GM23248 (cell line): ENCODE data around the gene DEFB112. TPM values are rescaled to one million over a fixed set of nuclear protein-coding genes. Genes with fewer than 3 reads are reported as not detected.

ENCODE experiments used
- DNase-seq: peaks from one replicate; pipeline ENCODE4 v3.0.0-alpha.2; 2015
- H2AFZ ChIP-seq: fragments of 200-600 bp; sonication (generic); 2 replicates; pipeline ENCODE4 v1.6.1; 2016; ENCODE audit warnings: antibody characterized with exemption
- H3F3A ChIP-seq: fragments of 200-600 bp; sonication (generic); 2 replicates; pipeline ENCODE4 v1.6.1; 2016; ENCODE audit warnings: mild to moderate bottlenecking, antibody characterized with exemption, mixed run types; ENCODE audit not compliant: insufficient read depth
- H3K27ac ChIP-seq: fragments of 200-600 bp; sonication (generic); 2 replicates; pipeline ENCODE4 v1.5.1; 2016; ENCODE audit warnings: mild to moderate bottlenecking
- H3K27me3 ChIP-seq: fragments of 200-600 bp; sonication (generic); replicated peaks from 2 replicates; pipeline ENCODE4 v1.6.1; 2016; ENCODE audit warnings: mild to moderate bottlenecking; ENCODE audit not compliant: insufficient read depth
- H3K36me3 ChIP-seq: fragments of 200-600 bp; sonication (generic); 2 replicates; pipeline ENCODE4 v1.6.1; 2016; ENCODE audit warnings: low read depth, mild to moderate bottlenecking
- H3K4me1 ChIP-seq: fragments of 200-600 bp; sonication (generic); 2 replicates; pipeline ENCODE4 v1.6.1; 2016; ENCODE audit warnings: mild to moderate bottlenecking; ENCODE audit not compliant: insufficient read depth
- H3K4me2 ChIP-seq: fragments of 200-600 bp; sonication (generic); one replicate; pipeline ENCODE4 v1.6.1; 2016; ENCODE audit warnings: mild to moderate bottlenecking; ENCODE audit not compliant: unreplicated experiment
- H3K4me3 ChIP-seq: fragments of 200-600 bp; sonication (generic); 2 replicates; pipeline ENCODE4 v1.5.1; 2016; ENCODE audit warnings: mild to moderate bottlenecking
- H3K79me2 ChIP-seq: fragments of 200-600 bp; sonication (generic); 2 replicates; pipeline ENCODE4 v1.6.1; 2016; ENCODE audit warnings: mild to moderate bottlenecking; ENCODE audit not compliant: insufficient read depth
- H3K9ac ChIP-seq: fragments of 200-600 bp; sonication (generic); 2 replicates; pipeline ENCODE4 v1.6.1; 2016; ENCODE audit warnings: mild to moderate bottlenecking
- H3K9me2 ChIP-seq: fragments of 200-600 bp; sonication (generic); 2 replicates; pipeline ENCODE4 v1.6.1; 2016; ENCODE audit warnings: mixed run types, mild to moderate bottlenecking, moderate library complexity; ENCODE audit not compliant: insufficient read depth
- H3K9me3 ChIP-seq: fragments of 200-600 bp; sonication (generic); one replicate; pipeline ENCODE4 v1.6.1; 2017; ENCODE audit warnings: low read depth
- H4K20me1 ChIP-seq: fragments of 200-600 bp; sonication (generic); 2 replicates; pipeline ENCODE4 v1.6.0; 2016; ENCODE audit not compliant: insufficient read depth
- EZH2 ChIP-seq: fragments of 200-600 bp; sonication (generic); IDR thresholded peaks from 2 replicates; pipeline ENCODE4 v1.6.1; 2018; ENCODE audit warnings: antibody characterized with exemption, mild to moderate bottlenecking; ENCODE audit not compliant: insufficient read depth, poor library complexity, severe bottlenecking
- EZH2phosphoT487 ChIP-seq: fragments of 200-600 bp; sonication (generic); IDR thresholded peaks from 2 replicates; pipeline ENCODE4 v1.6.1; 2018; ENCODE audit warnings: antibody characterized with exemption, moderate library complexity, mild to moderate bottlenecking, low read depth; ENCODE audit not compliant: insufficient read depth
- WGBS, 2 experiments: methylation state at CpG; one replicate each; pipeline ENCODE4 v1.1.6; 2015 to 2017; ENCODE audit warnings: low lambda C conversion rate in 2 of 2, low coverage in 1 of 2; ENCODE audit errors: missing lambda C conversion rate in 2 of 2; 5-methylcytosine and 5-hydroxymethylcytosine counted together
- in situ Hi-C: fragments of 300-500 bp; cut with MboI; formaldehyde crosslinking; loops from 2 replicates; pipeline ENCODE4 v1.15.0; 2020
- polyA plus RNA-seq: library from polyadenylated mRNA; unstranded; fragments of >200 nt; fragmentation: Nextera tagmentation; extraction: Ambion mirVana; gene quantifications from 2 replicates; pipeline ENCODE4 v1.2.1, GENCODE V29; 2016
- total RNA-seq: library from RNA; depleted of rRNA; stranded (reverse); fragments of >200 nt; shearing (Covaris generic); gene quantifications from 2 replicates; pipeline ENCODE4 v1.2.3, GENCODE V29; 2014; rRNA removed

The DEFB112 gene
- total RNA-seq, result not detected in 2 replicates
- not detected in 2 replicates for polyA plus RNA-seq

- WGBS, 2 experiments, result 0 to 3% methylated on average over 1 of the region's 1 CpG
- Histone ChIP-seq H3F3A (no peaks in the 10 kb centered on the region), H3K79me2 (no peaks in the 10 kb centered on the region), H3K9me3 (no peaks in the 10 kb centered on the region), H3K4me1 (no peaks in the 10 kb centered on the region), H3K9ac (no peak within 1 kb of the TSS), H4K20me1 (no peaks in the 10 kb centered on the region), H3K4me3 (no peak within 1 kb of the TSS), H3K27me3 (no peaks in the 10 kb centered on the region), H3K9me2 (no peaks in the 10 kb centered on the region), H3K36me3 (no peaks in the 10 kb centered on the region), H3K4me2 (no peak within 1 kb of the TSS), H3K27ac (no peak within 1 kb of the TSS), H2AFZ (no peak within 1 kb of the TSS)
- TF ChIP-seq EZH2phosphoT487, result no peak
- TF ChIP-seq EZH2, result no peak
- in situ Hi-C loops, result no loop called here
- DNase-seq, result no peak
These were observed at the start of gene DEFB112 for GRCh38 chr6:50049829-50050228. Gene DEFB112 (minus strand): TSS chr6:50049929. CDS start chr6:50049869, 60 bp downstream.

GRCh38 chr6:50098641-50098993 is 48.9 kb upstream of the DEFB112 start:
- in situ Hi-C loops, result no loop called here
- no peaks in the 10 kb centered on the region for H4K20me1 ChIP-seq
- no peak overlapping the region for H3K27ac ChIP-seq
- WGBS, 2 experiments, result 8 to 18% methylated on average over 2 of the region's 2 CpGs
- H2AFZ ChIP-seq, result no peak overlapping the region
- DNase-seq, result no peak
- no peak overlapping the region for H3K4me2 ChIP-seq
- TF ChIP-seq EZH2phosphoT487 (no peak), EZH2 (no peak)
- no peaks in the 10 kb centered on the region for H3K27me3 ChIP-seq
- no peaks in the 10 kb centered on the region for H3K9me2 ChIP-seq
- no peak overlapping the region for H3K4me3 ChIP-seq
- no peaks in the 10 kb centered on the region for H3F3A ChIP-seq
- no peaks in the 10 kb centered on the region for H3K4me1 ChIP-seq
- H3K79me2 ChIP-seq, result no peaks in the 10 kb centered on the region
- H3K9ac ChIP-seq, result no peak overlapping the region
- peaks cover 6% of the 10 kb centered on the region for H3K9me3 ChIP-seq
- H3K36me3 ChIP-seq, result no peaks in the 10 kb centered on the region

GRCh38 chr6:50097966-50098640 is 48.4 kb upstream of the DEFB112 start:
- Histone ChIP-seq H3K9ac (no peak overlapping the region), H4K20me1 (no peaks in the 10 kb centered on the region), H3K27ac (no peak overlapping the region), H3K9me3 (peaks cover 6% of the 10 kb centered on the region), H3K4me1 (no peaks in the 10 kb centered on the region), H3K9me2 (no peaks in the 10 kb centered on the region), H2AFZ (no peak overlapping the region), H3K4me2 (no peak overlapping the region), H3K36me3 (no peaks in the 10 kb centered on the region), H3F3A (no peaks in the 10 kb centered on the region), H3K79me2 (no peaks in the 10 kb centered on the region), H3K27me3 (no peaks in the 10 kb centered on the region), H3K4me3 (no peak overlapping the region)
- in situ Hi-C loops, result no loop called here
- TF ChIP-seq EZH2 (no peak), EZH2phosphoT487 (no peak)
- DNase-seq, result no peak
- WGBS, 2 experiments, result 20 to 21% methylated on average over 7 of the region's 7 CpGs

GRCh38 chr6:50096296-50096695 is 46.6 kb upstream of the DEFB112 start:
- H3K27ac ChIP-seq, result no peak overlapping the region
- peaks cover 2% of the 10 kb centered on the region for H3K9me3 ChIP-seq
- H3K79me2 ChIP-seq, result no peaks in the 10 kb centered on the region
- H3F3A ChIP-seq, result no peaks in the 10 kb centered on the region
- H4K20me1 ChIP-seq, result no peaks in the 10 kb centered on the region
- no peaks in the 10 kb centered on the region for H3K4me1 ChIP-seq
- H3K4me2 ChIP-seq, result no peak overlapping the region
- DNase-seq, result no peak
- H3K9ac ChIP-seq, result no peak overlapping the region
- H3K4me3 ChIP-seq, result no peak overlapping the region
- in situ Hi-C loops, result no loop called here
- H2AFZ ChIP-seq, result no peak overlapping the region
- H3K27me3 ChIP-seq, result no peaks in the 10 kb centered on the region
- no peaks in the 10 kb centered on the region for H3K9me2 ChIP-seq
- no peaks in the 10 kb centered on the region for H3K36me3 ChIP-seq
- no peak for TF ChIP-seq EZH2phosphoT487
- TF ChIP-seq EZH2, result no peak

GRCh38 chr6:50093938-50094272 is 44.2 kb upstream of the DEFB112 start:
- Histone ChIP-seq H2AFZ (no peak overlapping the region), H3K27me3 (no peaks in the 10 kb centered on the region), H3F3A (no peaks in the 10 kb centered on the region), H3K36me3 (no peaks in the 10 kb centered on the region), H3K9me2 (no peaks in the 10 kb centered on the region), H3K4me1 (no peaks in the 10 kb centered on the region), H3K4me3 (no peak overlapping the region), H3K79me2 (no peaks in the 10 kb centered on the region), H3K9me3 (no peaks in the 10 kb centered on the region), H3K4me2 (no peak overlapping the region), H3K9ac (no peak overlapping the region), H3K27ac (no peak overlapping the region), H4K20me1 (no peaks in the 10 kb centered on the region)
- no peak for DNase-seq
- WGBS, 2 experiments, result 43 to 46% methylated on average over 1 of the region's 1 CpG
- in situ Hi-C loops, result no loop called here
- TF ChIP-seq EZH2 (no peak), EZH2phosphoT487 (no peak)
